ENCODE measurements around the gene RMND5B. TPM values are rescaled to one million over a fixed set of nuclear protein-coding genes. Genes with fewer than 3 reads are reported as not detected.

Gene RMND5B
- total and polyA plus RNA-seq, 4 donors = 13.4 to 24.8 (median 21.7) TPM

DNA sequence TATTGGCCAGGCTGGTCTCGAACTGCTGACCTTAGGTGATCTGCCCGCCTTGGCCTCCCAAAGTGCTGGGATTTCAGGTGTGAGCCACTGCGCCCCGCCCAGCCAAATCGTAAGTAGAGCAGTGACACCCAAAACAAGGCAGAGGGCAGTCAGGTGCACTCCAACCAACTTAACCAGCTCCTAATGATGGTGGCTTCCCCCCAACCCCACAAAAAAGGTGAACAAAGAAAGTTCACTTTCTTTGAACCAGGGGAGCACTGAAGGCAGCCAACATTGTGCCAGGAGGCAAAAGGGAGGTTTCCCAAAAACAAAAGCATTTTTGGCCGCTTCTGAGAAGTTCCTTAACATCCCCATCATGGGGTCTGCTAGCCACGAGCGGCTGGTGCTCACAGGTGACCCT, 46.8 kb downstream of the RMND5B start (continued):
- TF ChIP-seq, protein P1, sequence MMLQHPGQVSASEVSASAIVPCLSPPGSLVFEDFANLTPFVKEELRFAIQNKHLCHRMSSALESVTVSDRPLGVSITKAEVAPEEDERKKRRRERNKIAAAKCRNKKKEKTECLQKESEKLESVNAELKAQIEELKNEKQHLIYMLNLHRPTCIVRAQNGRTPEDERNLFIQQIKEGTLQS (IDR thresholded peaks at IDR 0.05) = no peak
- TF ChIP-seq HNF4A (conservative IDR thresholded peaks at IDR 0.05) (no peak), EGR1 (IDR thresholded peaks at IDR 0.05; ENCODE audit: low read depth in 2 of 2) (no peak), TAF1 (conservative IDR thresholded peaks at IDR 0.05) (no peak)
- TF ChIP-seq, protein P2, sequence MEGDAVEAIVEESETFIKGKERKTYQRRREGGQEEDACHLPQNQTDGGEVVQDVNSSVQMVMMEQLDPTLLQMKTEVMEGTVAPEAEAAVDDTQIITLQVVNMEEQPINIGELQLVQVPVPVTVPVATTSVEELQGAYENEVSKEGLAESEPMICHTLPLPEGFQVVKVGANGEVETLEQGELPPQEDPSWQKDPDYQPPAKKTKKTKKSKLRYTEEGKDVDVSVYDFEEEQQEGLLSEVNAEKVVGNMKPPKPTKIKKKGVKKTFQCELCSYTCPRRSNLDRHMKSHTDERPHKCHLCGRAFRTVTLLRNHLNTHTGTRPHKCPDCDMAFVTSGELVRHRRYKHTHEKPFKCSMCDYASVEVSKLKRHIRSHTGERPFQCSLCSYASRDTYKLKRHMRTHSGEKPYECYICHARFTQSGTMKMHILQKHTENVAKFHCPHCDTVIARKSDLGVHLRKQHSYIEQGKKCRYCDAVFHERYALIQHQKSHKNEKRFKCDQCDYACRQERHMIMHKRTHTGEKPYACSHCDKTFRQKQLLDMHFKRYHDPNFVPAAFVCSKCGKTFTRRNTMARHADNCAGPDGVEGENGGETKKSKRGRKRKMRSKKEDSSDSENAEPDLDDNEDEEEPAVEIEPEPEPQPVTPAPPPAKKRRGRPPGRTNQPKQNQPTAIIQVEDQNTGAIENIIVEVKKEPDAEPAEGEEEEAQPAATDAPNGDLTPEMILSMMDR (IDR thresholded peaks at IDR 0.05; ENCODE audit: low read depth, low read length, missing input control) = no peak

DNA sequence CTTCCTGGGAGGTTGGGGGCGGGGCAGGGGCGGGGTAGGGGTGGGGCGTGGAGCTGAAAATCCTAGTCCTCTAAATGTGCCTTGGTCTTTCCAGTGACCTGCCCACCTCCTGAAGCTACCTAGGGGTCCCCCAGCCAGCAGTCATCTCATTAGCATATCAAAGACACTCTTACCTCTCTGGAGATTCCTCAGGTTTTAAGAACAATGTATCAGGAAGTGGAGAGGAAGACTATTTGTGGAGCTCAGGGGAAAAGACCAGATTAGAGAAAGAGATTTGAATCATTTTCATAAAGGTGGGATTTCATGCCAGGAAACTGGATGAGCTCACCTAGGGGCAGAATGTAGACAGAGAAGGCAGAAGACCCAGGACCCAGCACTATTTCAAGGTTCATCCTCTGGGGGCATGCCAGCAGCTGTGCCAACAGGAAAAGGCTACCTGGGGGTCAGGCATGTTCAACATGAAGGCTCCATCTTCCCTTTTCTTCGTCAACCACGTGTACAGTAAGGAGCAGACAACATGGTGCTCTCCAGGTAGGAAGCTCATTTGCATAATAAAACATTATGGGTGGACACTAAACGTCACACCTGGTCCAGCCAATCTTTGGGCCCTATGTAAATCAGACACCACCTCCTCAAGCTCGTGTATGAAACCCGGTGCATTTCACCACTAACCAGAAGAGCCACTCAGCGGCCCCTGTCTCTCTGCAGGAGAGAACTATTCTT, 49.5 kb downstream of the RMND5B start:
- H3K27me3 ChIP-seq (ENCODE audit: control insufficient read depth in 4 of 4, insufficient read depth in 4 of 4, low read length in 3 of 4) = peaks cover 0 to 2% (median 0%) of the 10 kb centered on the region in 4 donors
- no peak overlapping the region for H3K4me3 ChIP-seq (ENCODE audit: low read depth in 1 of 3, low read length in 3 of 3)
- whole genome bisulfite sequencing = 38% methylated on average over 9 of the region's 9 CpGs
- no peak for TF ChIP-seq SP1 (IDR thresholded peaks at IDR 0.05)
- TF ChIP-seq, protein P3, sequence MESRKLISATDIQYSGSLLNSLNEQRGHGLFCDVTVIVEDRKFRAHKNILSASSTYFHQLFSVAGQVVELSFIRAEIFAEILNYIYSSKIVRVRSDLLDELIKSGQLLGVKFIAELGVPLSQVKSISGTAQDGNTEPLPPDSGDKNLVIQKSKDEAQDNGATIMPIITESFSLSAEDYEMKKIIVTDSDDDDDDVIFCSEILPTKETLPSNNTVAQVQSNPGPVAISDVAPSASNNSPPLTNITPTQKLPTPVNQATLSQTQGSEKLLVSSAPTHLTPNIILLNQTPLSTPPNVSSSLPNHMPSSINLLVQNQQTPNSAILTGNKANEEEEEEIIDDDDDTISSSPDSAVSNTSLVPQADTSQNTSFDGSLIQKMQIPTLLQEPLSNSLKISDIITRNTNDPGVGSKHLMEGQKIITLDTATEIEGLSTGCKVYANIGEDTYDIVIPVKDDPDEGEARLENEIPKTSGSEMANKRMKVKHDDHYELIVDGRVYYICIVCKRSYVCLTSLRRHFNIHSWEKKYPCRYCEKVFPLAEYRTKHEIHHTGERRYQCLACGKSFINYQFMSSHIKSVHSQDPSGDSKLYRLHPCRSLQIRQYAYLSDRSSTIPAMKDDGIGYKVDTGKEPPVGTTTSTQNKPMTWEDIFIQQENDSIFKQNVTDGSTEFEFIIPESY (IDR thresholded peaks at IDR 0.05) = no peak
- TF ChIP-seq NR2F2 (IDR thresholded peaks at IDR 0.05) = no peak
- TF ChIP-seq JUND (IDR thresholded peaks at IDR 0.05) = no peak
- TF ChIP-seq GABPA (IDR thresholded peaks at IDR 0.05 in 1 of 2, conservative IDR thresholded peaks at IDR 0.05 in 1 of 2) = no peak
- no peak for TF ChIP-seq FOXA2 (IDR thresholded peaks at IDR 0.05)
- no peak for TF ChIP-seq HNF4G (IDR thresholded peaks at IDR 0.05)
- no peak for TF ChIP-seq YY1 (IDR thresholded peaks at IDR 0.05)
- TF ChIP-seq RXRA (IDR thresholded peaks at IDR 0.05) = no peak
- TF ChIP-seq, protein P4, sequence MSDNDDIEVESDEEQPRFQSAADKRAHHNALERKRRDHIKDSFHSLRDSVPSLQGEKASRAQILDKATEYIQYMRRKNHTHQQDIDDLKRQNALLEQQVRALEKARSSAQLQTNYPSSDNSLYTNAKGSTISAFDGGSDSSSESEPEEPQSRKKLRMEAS (IDR thresholded peaks at IDR 0.05) = no peak
- TF ChIP-seq RAD21 (IDR thresholded peaks at IDR 0.05) = no peak
- no peak for TF ChIP-seq FOXA1 (IDR thresholded peaks at IDR 0.05)
- no peak for TF ChIP-seq TAF1 (conservative IDR thresholded peaks at IDR 0.05)
- TF ChIP-seq, protein P5, sequence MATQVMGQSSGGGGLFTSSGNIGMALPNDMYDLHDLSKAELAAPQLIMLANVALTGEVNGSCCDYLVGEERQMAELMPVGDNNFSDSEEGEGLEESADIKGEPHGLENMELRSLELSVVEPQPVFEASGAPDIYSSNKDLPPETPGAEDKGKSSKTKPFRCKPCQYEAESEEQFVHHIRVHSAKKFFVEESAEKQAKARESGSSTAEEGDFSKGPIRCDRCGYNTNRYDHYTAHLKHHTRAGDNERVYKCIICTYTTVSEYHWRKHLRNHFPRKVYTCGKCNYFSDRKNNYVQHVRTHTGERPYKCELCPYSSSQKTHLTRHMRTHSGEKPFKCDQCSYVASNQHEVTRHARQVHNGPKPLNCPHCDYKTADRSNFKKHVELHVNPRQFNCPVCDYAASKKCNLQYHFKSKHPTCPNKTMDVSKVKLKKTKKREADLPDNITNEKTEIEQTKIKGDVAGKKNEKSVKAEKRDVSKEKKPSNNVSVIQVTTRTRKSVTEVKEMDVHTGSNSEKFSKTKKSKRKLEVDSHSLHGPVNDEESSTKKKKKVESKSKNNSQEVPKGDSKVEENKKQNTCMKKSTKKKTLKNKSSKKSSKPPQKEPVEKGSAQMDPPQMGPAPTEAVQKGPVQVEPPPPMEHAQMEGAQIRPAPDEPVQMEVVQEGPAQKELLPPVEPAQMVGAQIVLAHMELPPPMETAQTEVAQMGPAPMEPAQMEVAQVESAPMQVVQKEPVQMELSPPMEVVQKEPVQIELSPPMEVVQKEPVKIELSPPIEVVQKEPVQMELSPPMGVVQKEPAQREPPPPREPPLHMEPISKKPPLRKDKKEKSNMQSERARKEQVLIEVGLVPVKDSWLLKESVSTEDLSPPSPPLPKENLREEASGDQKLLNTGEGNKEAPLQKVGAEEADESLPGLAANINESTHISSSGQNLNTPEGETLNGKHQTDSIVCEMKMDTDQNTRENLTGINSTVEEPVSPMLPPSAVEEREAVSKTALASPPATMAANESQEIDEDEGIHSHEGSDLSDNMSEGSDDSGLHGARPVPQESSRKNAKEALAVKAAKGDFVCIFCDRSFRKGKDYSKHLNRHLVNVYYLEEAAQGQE (IDR thresholded peaks at IDR 0.05) = no peak
- no peak for TF ChIP-seq HNF4A (conservative IDR thresholded peaks at IDR 0.05)
- TF ChIP-seq, protein P1 (IDR thresholded peaks at IDR 0.05) = no peak
- TF ChIP-seq, protein P2 (IDR thresholded peaks at IDR 0.05; ENCODE audit: low read depth, low read length, missing input control) = no peak
- no peak for TF ChIP-seq EGR1 (IDR thresholded peaks at IDR 0.05; ENCODE audit: low read depth in 2 of 2)
- H3K36me3 ChIP-seq (ENCODE audit: control insufficient read depth in 4 of 4, insufficient read depth in 3 of 4, low read depth in 1 of 4, low read length in 3 of 4) = no peaks in the 10 kb centered on the region
- no peak overlapping the region for H3K27ac ChIP-seq (ENCODE audit: low read depth in 1 of 2, low read length in 2 of 2)
- H3K9ac ChIP-seq (ENCODE audit: low read depth in 1 of 2, low read length in 2 of 2) = no peak overlapping the region
- H3K9me3 ChIP-seq (ENCODE audit: control insufficient read depth in 4 of 4, low read length in 3 of 4) = no peaks in the 10 kb centered on the region
- H3K4me1 ChIP-seq (ENCODE audit: control insufficient read depth in 4 of 4, insufficient read depth in 4 of 4, low read length in 3 of 4) = no peaks in the 10 kb centered on the region
- DNase-seq (ENCODE audit: low spot score) = no peak

Data from liver (tissue), 9 donors.